H1 (cell line): ENCODE measurements around the gene EBF3. TPM values are rescaled to one million over a fixed set of nuclear protein-coding genes. Genes with fewer than 3 reads are reported as not detected.

Experiments used
- CTCF ChIA-PET: fragments of 300-600 bp; sonication (Branson Sonifier 250); formaldehyde crosslinking; loops from one replicate; lab custom pipeline; 2021; ENCODE audit not compliant: partially characterized antibody; lab: Charles Lee
- POLR2A ChIA-PET: fragments of 300-600 bp; sonication (Branson Sonifier 250); formaldehyde crosslinking; loops from one replicate; lab custom pipeline; 2021; ENCODE audit warnings: inconsistent platforms; ENCODE audit not compliant: partially characterized antibody; lab: Charles Lee
- DNase-seq, 2 experiments: peaks; one replicate each; pipeline versions ENCODE4 v3.0.0 to v3.0.0-alpha.2; 2010 to 2022; ENCODE audit warnings: low spot score in 2 of 2, low read depth in 1 of 2, mixed read lengths in 1 of 2
- FAIRE-seq: peaks from 2 replicates; lab custom pipeline; 2011; peaks lifted over from hg19 to GRCh38; lab: Jason Lieb, UNC
- H2AFZ ChIP-seq: 2 replicates; pipeline ENCODE4 v1.8.1; 2012; ENCODE audit warnings: low read length, inconsistent platforms
- H2AK5ac ChIP-seq: 2 replicates; pipeline ENCODE4 v1.6.1; 2013; ENCODE audit warnings: low read depth, low read length
- H2BK120ac ChIP-seq: replicated peaks from 2 replicates; pipeline ENCODE3; 2013; ENCODE audit warnings: low read depth, low read length, inconsistent platforms
- H2BK12ac ChIP-seq: 2 replicates; pipeline ENCODE4 v1.6.1; 2013; ENCODE audit warnings: low read depth, low read length
- H2BK15ac ChIP-seq: 2 replicates; pipeline ENCODE4 v1.6.1; 2013; ENCODE audit warnings: low read length
- H2BK20ac ChIP-seq: 2 replicates; pipeline ENCODE4 v1.6.1; 2013; ENCODE audit warnings: low read length
- H2BK5ac ChIP-seq: 2 replicates; pipeline ENCODE4 v1.6.1; 2013; ENCODE audit warnings: low read depth, low read length
- H3K14ac ChIP-seq: 2 replicates; pipeline ENCODE4 v1.6.1; 2013; ENCODE audit warnings: inconsistent platforms; ENCODE audit not compliant: insufficient read length
- H3K18ac ChIP-seq: 2 replicates; pipeline ENCODE4 v1.6.1; 2013; ENCODE audit warnings: low read length; ENCODE audit errors: extremely low read depth
- H3K23ac ChIP-seq: 2 replicates; pipeline ENCODE4 v1.6.1; 2013; ENCODE audit warnings: inconsistent platforms; ENCODE audit not compliant: insufficient read length
- H3K23me2 ChIP-seq: 2 replicates; pipeline ENCODE4 v1.6.1; 2013; ENCODE audit warnings: low read depth, low read length
- H3K27ac ChIP-seq: 2 replicates; pipeline ENCODE4 v1.6.1; 2011; ENCODE audit warnings: low read depth, low read length, inconsistent platforms
- H3K27me3 ChIP-seq, 4 experiments: replicated peaks in 1 of 4; 1 replicate in 1 of 4; 2 replicates in 3 of 4; pipeline versions ENCODE4 v1.6.1 to v1.8.1; 2011 to 2013; ENCODE audit warnings: low read length in 3 of 4, mild to moderate bottlenecking in 3 of 4, inconsistent platforms in 2 of 4, mixed read lengths in 2 of 4, moderate library complexity in 1 of 4; ENCODE audit not compliant: control insufficient read depth in 3 of 4, insufficient read depth in 3 of 4; ENCODE audit errors: extremely low read depth in 1 of 4
- H3K36me3 ChIP-seq, 4 experiments: 2 replicates each; pipeline versions ENCODE4 v1.6.1 to v1.8.1; 2011 to 2013; ENCODE audit warnings: mild to moderate bottlenecking in 4 of 4, low read length in 3 of 4, moderate library complexity in 2 of 4, control low read depth in 1 of 4, inconsistent platforms in 1 of 4; ENCODE audit not compliant: insufficient read depth in 4 of 4, control insufficient read depth in 2 of 4
- H3K4ac ChIP-seq: replicated peaks from 2 replicates; pipeline ENCODE3; 2013; ENCODE audit warnings: low read length, low read depth, mixed read lengths, inconsistent platforms; ENCODE audit not compliant: insufficient read length
- H3K4me1 ChIP-seq, 4 experiments: replicated peaks in 1 of 4; 1 replicate in 1 of 4; 2 replicates in 3 of 4; pipeline versions ENCODE4 v1.6.1 to v1.8.1; 2011 to 2013; ENCODE audit warnings: low read length in 3 of 4, inconsistent platforms in 2 of 4, mixed read lengths in 1 of 4; ENCODE audit not compliant: insufficient read depth in 4 of 4, control insufficient read depth in 3 of 4
- H3K4me2 ChIP-seq, 2 experiments: 2 replicates each; pipeline versions ENCODE4 v1.6.1 to v1.8.1; 2011 to 2013; ENCODE audit warnings: low read depth in 2 of 2, low read length in 2 of 2, control low read depth in 1 of 2, inconsistent platforms in 1 of 2, mild to moderate bottlenecking in 1 of 2; ENCODE audit not compliant: insufficient read depth in 1 of 2
- H3K4me3 ChIP-seq, 4 experiments: fragments of 200-600, 300-600 bp in 1 of 4; sonication (generic), shearing (Covaris generic), sonication (Bioruptor Twin) in 1 of 4; 2 replicates each; pipeline versions ENCODE4 v1.5.1 to v1.8.1; 2011 to 2016; ENCODE audit warnings: low read length in 4 of 4, low read depth in 3 of 4, control low read depth in 2 of 4, inconsistent platforms in 2 of 4, mild to moderate bottlenecking in 2 of 4, mixed read lengths in 1 of 4, moderate library complexity in 1 of 4; ENCODE audit not compliant: insufficient read depth in 2 of 4; ENCODE audit errors: extremely low read depth in 1 of 4
- H3K56ac ChIP-seq: replicated peaks from 2 replicates; pipeline ENCODE3; 2013; ENCODE audit warnings: low read depth, mild to moderate bottlenecking, mixed read lengths, low read length, inconsistent platforms; ENCODE audit not compliant: insufficient read length
- H3K79me1 ChIP-seq: 2 replicates; pipeline ENCODE4 v1.6.1; 2013; ENCODE audit warnings: low read depth, low read length, control low read depth
- H3K79me2 ChIP-seq, 2 experiments: 2 replicates each; pipeline versions ENCODE4 v1.6.1 to v1.8.1; 2012 to 2013; ENCODE audit warnings: low read length in 2 of 2, mild to moderate bottlenecking in 2 of 2, inconsistent platforms in 1 of 2; ENCODE audit not compliant: insufficient read depth in 2 of 2, control insufficient read depth in 1 of 2
- H3K9ac ChIP-seq, 4 experiments: replicated peaks in 1 of 4; 1 replicate in 1 of 4; 2 replicates in 3 of 4; pipeline versions ENCODE4 v1.6.1 to v1.8.1; 2011 to 2013; ENCODE audit warnings: low read depth in 3 of 4, low read length in 3 of 4, control low read depth in 2 of 4, mild to moderate bottlenecking in 2 of 4, moderate library complexity in 2 of 4, inconsistent platforms in 1 of 4; ENCODE audit errors: extremely low read depth in 1 of 4
- H3K9me3 ChIP-seq, 2 experiments: 2 replicates each; pipeline versions ENCODE4 v1.6.1 to v1.8.1; 2012 to 2013; ENCODE audit warnings: mild to moderate bottlenecking in 2 of 2, moderate library complexity in 2 of 2, control low read depth in 1 of 2, inconsistent platforms in 1 of 2, low read depth in 1 of 2, low read length in 1 of 2, mixed read lengths in 1 of 2; ENCODE audit not compliant: insufficient read depth in 2 of 2
- H4K20me1 ChIP-seq, 2 experiments: replicated peaks in 1 of 2; 2 replicates each; pipeline versions ENCODE3 to v1.8.1; 2011 to 2013; ENCODE audit warnings: inconsistent platforms in 2 of 2, low read length in 2 of 2, mild to moderate bottlenecking in 1 of 2; ENCODE audit not compliant: insufficient read depth in 2 of 2, control insufficient read depth in 1 of 2
- H4K5ac ChIP-seq: 2 replicates; pipeline ENCODE4 v1.6.1; 2013; ENCODE audit warnings: low read length, low read depth, mixed read lengths, inconsistent platforms; ENCODE audit not compliant: insufficient read length
- H4K8ac ChIP-seq: 2 replicates; pipeline ENCODE4 v1.8.0; 2013; ENCODE audit warnings: mild to moderate bottlenecking, moderate library complexity, low read length, inconsistent platforms; ENCODE audit not compliant: insufficient read depth; ENCODE audit errors: extremely low read depth
- H4K91ac ChIP-seq: replicated peaks from 2 replicates; pipeline ENCODE3; 2013; ENCODE audit warnings: low read length, mixed read lengths, inconsistent platforms; ENCODE audit not compliant: insufficient read length
- BCL11A ChIP-seq, 2 experiments: IDR thresholded peaks; one replicate each; pipeline ENCODE4 v1.6.1; 2011; ENCODE audit warnings: low read depth in 2 of 2, low read length in 2 of 2, mild to moderate bottlenecking in 2 of 2
- CBX5 ChIP-seq: fragments of 300-800, 300-1000 bp; sonication (generic); IDR thresholded peaks from 2 replicates; pipeline ENCODE4 v1.7.1; 2016; ENCODE audit warnings: antibody characterized with exemption, low read length, low read depth
- CHD2 ChIP-seq: IDR thresholded peaks from 2 replicates; pipeline ENCODE4 v1.6.1; 2012; ENCODE audit warnings: low read length, improper control_type of control experiment
- SIN3A ChIP-seq, 2 experiments: IDR thresholded peaks in 1 of 2; conservative IDR thresholded peaks in 1 of 2; 2 replicates each; pipeline ENCODE4 v1.6.1; 2011 to 2012; ENCODE audit warnings: low read length in 2 of 2, improper control_type of control experiment in 1 of 2, low read depth in 1 of 2, mild to moderate bottlenecking in 1 of 2
- SP2 ChIP-seq: IDR thresholded peaks from 2 replicates; pipeline ENCODE4 v1.6.1; 2012; ENCODE audit warnings: mild to moderate bottlenecking, low read length, inconsistent platforms
- WGBS, 2 experiments: shearing (Covaris generic) in 1 of 2; methylation state at CpG; one replicate each; pipeline versions ENCODE4 v1.1.6 to v1.1.7; 2013 to 2015; ENCODE audit warnings: low lambda C conversion rate in 2 of 2, mixed read lengths in 2 of 2, inconsistent platforms in 1 of 2, low coverage in 1 of 2, missing lambda C conversion rate in 1 of 2; ENCODE audit not compliant: insufficient replicate concordance in 2 of 2, insufficient coverage in 1 of 2, insufficient read length in 1 of 2; ENCODE audit errors: extremely low coverage in 1 of 2, missing lambda C conversion rate in 1 of 2; 5-methylcytosine and 5-hydroxymethylcytosine counted together
- polyA plus RNA-seq, 7 experiments: library from polyadenylated mRNA; depleted of rRNA in 3 of 7; stranded (reverse) in 5 of 7; unstranded in 2 of 7; fragments of >200 nt in 5 of 7; fragments of 200-250 nt in 2 of 7; gene quantifications; 1 replicate in 5 of 7; 2 replicates in 1 of 7; 4 replicates in 1 of 7; pipeline versions ENCODE4 v1.2.1 to v1.2.3, GENCODE V29; 2011 to 2013; ENCODE audit warnings: missing spikeins in 2 of 7, mixed read lengths in 2 of 7
- total RNA-seq: library from RNA; stranded (reverse); fragmentation: NEBNext Ultra II Directional; extraction: Animal tissue kit (Norgen Biotek cat#: 25700); gene quantifications from 2 replicates; pipeline ENCODE4 v1.2.1, GENCODE V29; 2021
- TF ChIP-seq, protein P1 (sequence below): IDR thresholded peaks from 2 replicates; pipeline ENCODE4 v1.6.1; 2012; ENCODE audit warnings: low read length, inconsistent platforms

Gene EBF3
- total and polyA plus RNA-seq, 2 of the 8 experiments (the other 6 are each of a cell fraction or from before 2014, with no cell fraction given) = 0.08 to 0.26 TPM

DNA sequence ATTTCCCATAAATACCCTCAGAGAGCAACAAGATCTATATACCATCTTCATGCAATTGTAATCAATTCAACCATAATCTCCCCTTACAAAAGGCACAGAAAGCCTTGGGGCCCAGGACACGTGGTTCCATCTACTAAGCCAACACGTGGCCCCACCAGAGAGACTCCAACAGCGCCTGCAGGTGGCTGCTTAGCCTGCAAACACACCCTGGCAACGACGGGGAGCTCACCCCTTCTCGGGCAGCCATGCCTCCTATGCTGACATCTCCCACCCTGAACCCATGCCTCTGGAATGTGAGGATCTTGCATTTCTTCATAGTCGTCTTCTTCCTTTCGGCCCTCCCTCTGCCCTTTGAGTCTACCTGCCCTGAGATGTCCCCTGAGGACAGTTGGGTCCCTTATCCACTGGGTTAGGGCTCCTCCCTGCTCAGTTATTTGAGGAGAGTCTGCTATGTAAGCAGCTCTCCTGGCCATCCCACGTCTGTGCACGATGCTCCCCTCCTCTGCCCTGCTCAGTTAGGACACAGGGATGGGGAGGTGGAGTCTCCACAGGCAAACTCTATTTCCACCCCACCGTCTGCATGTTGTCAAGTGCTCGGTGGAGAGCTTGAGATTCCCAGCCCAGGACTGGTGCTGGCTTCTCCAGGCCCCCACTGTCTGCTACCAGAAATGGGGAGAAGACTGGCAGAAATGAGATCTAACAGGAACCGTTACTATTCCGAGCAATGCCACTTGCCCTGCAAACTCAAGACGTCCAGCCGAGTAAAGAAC is 36.5 kb downstream of the EBF3 start:
- H3K27ac ChIP-seq = no peak overlapping the region

More for the DNA sequence above, 36.5 kb downstream of the EBF3 start:
- Histone ChIP-seq H3K4me1 (no peaks in the 10 kb centered on the region), H3K23ac (no peak overlapping the region), H3K4me3 (no peak overlapping the region), H3K14ac (no peak overlapping the region), H3K23me2 (no peaks in the 10 kb centered on the region), H3K4me2 (no peak overlapping the region), H2BK15ac (no peak overlapping the region), H4K20me1 (no peaks in the 10 kb centered on the region), H3K79me2 (no peaks in the 10 kb centered on the region), H2AK5ac (no peak overlapping the region), H4K8ac (no peak overlapping the region), H3K79me1 (no peaks in the 10 kb centered on the region), H2BK20ac (no peak overlapping the region), H2BK120ac (no peak overlapping the region), H4K5ac (no peak overlapping the region), H2BK5ac (no peak overlapping the region), H3K18ac (no peak overlapping the region), H3K56ac (no peak overlapping the region), H4K91ac (no peak overlapping the region), H3K36me3 (no peaks in the 10 kb centered on the region), H3K4ac (no peak overlapping the region), H2BK12ac (0 out of 2 replicates have a peak overlapping the region, but pooled peaks have one; percentile 9), H3K9me3 (no peaks in the 10 kb centered on the region), H3K9ac (no peak overlapping the region), H2AFZ (no peak overlapping the region), H3K27me3 (no peaks in the 10 kb centered on the region)
- POLR2A ChIA-PET = no interaction called here
- 89% methylated on average over 16 of the region's 16 CpGs; no CpG with 5 or more reads in 1 of the 2 experiments for WGBS, 2 experiments
- DNase-seq = no peak
- TF ChIP-seq CBX5 (no peak), BCL11A (IDR thresholded peaks at IDR 0.05; ENCODE audit: low read depth in 2 of 2, low read length in 2 of 2) (no peak), SIN3A (conservative IDR thresholded peaks at IDR 0.05 in 1 of 2, IDR thresholded peaks at IDR 0.05 in 1 of 2; ENCODE audit: low read depth in 1 of 2, low read length in 2 of 2) (no peak), CHD2 (no peak), SP2 (no peak)
- TF ChIP-seq, protein P1, sequence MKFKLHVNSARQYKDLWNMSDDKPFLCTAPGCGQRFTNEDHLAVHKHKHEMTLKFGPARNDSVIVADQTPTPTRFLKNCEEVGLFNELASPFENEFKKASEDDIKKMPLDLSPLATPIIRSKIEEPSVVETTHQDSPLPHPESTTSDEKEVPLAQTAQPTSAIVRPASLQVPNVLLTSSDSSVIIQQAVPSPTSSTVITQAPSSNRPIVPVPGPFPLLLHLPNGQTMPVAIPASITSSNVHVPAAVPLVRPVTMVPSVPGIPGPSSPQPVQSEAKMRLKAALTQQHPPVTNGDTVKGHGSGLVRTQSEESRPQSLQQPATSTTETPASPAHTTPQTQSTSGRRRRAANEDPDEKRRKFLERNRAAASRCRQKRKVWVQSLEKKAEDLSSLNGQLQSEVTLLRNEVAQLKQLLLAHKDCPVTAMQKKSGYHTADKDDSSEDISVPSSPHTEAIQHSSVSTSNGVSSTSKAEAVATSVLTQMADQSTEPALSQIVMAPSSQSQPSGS = no peak
- no peak for FAIRE-seq
- CTCF ChIA-PET = interaction anchor here (0.7 to 2.0 kb wide), 11 partner anchors 8 to 162 kb away, joined by 3 to 6 read pairs (median 3); no protein-coding TSS in a partner anchor
